UCSD-AML1 (cell line): ENCODE data around the gene STAT5A.
"Not testable (repeated sequence)": the region's sequence is repeated elsewhere in the genome, so short reads cannot be mapped to it uniquely, and the experiment has no call there.

Experiments used
- DNase-seq: peaks from one replicate; lab custom pipeline; 2025; ENCODE audit not compliant: unreplicated experiment; lab: John Stamatoyannopoulos, UW

STAT5A gene

GRCh38 chr17:42359133-42359532 lies 70.8 kb downstream of the STAT5A start:
- DNase-seq: no peak

GRCh38 chr17:42360388-42360787 lies 72.1 kb downstream of the STAT5A start:
- DNase-seq: not testable (repeated sequence)
